WTC11 (cell line): ENCODE data around the gene COL17A1.

Experiments used
- ELF4 ChIP-seq: sonication (generic); formaldehyde crosslinking; IDR thresholded peaks from 2 replicates; pipeline ENCODE4 v1.8.1; 2022; ENCODE audit warnings: low read depth, mild to moderate bottlenecking, moderate library complexity, missing genetic modification reagents
- FOXP1 ChIP-seq: sonication (generic); formaldehyde crosslinking; IDR thresholded peaks from 2 replicates; pipeline ENCODE4 v1.8.0; 2022; ENCODE audit warnings: missing genetic modification reagents, mild to moderate bottlenecking, moderate library complexity, borderline replicate concordance
- NR1H2 ChIP-seq: sonication (generic); formaldehyde crosslinking; IDR thresholded peaks from 2 replicates; pipeline ENCODE4 v1.9.0; 2021; ENCODE audit warnings: mild to moderate bottlenecking, moderate library complexity, missing genetic modification reagents
- TF ChIP-seq, protein P1 (sequence below): sonication (generic); formaldehyde crosslinking; IDR thresholded peaks from 2 replicates; pipeline ENCODE4 v1.8.0; 2022; ENCODE audit warnings: mild to moderate bottlenecking, missing genetic modification reagents
- TF ChIP-seq, protein P2 (sequence below): sonication (generic); formaldehyde crosslinking; IDR thresholded peaks from 2 replicates; pipeline ENCODE4 v1.8.0; 2022; ENCODE audit warnings: mild to moderate bottlenecking, missing genetic modification reagents

DNA sequence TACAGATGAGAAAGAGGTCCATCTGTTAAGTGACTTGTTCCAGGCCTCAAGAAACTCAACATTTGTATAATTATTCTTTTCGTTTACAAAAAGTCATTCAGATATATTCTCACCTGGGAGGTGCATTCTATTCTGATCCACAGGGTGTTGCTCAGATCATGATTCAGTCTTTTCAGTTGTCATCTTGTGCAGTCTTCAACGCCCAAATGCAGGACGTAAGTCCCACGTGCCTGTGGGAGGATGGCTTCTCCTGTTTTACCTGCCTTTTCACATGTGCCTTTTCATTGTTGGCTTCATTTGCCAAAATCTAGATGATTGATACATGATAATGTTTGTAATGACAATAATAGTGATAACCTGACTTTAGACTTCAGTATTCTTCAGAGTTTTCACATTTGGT, 72.2 kb downstream of the COL17A1 start:
- TF ChIP-seq NR1H2 (no peak), ELF4 (CRISPR knock-in tag) (no peak), FOXP1 (CRISPR knock-in tag) (no peak)
- TF ChIP-seq, protein P1, sequence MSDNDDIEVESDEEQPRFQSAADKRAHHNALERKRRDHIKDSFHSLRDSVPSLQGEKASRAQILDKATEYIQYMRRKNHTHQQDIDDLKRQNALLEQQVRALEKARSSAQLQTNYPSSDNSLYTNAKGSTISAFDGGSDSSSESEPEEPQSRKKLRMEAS (CRISPR knock-in tag): no peak
- TF ChIP-seq, protein P2, sequence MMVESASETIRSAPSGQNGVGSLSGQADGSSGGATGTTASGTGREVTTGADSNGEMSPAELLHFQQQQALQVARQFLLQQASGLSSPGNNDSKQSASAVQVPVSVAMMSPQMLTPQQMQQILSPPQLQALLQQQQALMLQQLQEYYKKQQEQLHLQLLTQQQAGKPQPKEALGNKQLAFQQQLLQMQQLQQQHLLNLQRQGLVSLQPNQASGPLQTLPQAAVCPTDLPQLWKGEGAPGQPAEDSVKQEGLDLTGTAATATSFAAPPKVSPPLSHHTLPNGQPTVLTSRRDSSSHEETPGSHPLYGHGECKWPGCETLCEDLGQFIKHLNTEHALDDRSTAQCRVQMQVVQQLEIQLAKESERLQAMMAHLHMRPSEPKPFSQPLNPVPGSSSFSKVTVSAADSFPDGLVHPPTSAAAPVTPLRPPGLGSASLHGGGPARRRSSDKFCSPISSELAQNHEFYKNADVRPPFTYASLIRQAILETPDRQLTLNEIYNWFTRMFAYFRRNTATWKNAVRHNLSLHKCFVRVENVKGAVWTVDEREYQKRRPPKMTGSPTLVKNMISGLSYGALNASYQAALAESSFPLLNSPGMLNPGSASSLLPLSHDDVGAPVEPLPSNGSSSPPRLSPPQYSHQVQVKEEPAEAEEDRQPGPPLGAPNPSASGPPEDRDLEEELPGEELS: no peak
